ENCODE results near the gene GRK2.

The GRK2 gene

DNA sequence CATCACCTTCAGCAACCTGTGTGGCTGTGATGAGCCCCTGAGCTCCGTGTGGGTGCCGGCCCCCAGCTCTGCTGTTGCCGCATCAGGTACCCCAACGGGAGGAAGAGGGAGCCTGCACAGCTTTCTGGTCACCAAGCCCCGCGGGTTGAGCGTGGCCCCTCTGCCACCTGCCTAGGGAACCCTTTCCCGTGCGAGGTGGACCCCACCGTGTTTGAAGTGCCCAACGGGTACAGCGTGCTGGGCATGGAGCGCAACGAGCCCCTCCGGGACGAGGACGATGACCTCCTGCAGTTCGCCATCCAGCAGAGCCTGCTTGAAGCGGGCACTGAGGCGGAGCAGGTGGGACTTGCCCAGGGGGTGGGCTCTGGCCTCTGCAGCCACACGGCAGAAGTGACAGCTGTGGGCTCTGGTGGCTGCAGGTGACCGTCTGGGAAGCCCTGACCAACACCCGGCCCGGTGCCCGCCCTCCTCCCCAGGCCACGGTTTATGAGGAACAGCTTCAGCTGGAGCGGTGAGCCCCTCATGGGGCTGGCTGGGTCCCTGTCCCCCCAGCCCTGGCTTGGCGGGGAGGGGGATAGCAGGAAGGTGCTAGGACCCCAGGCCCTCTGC is 35.1 kb downstream of the GRK2 start:
- no peak for DNase-seq
- Histone ChIP-seq H3K27me3 (replicated peaks) (no peaks in the 10 kb centered on the region), H3K4me3 (ENCODE audit: low read depth, low read length) (no peak overlapping the region), H3K36me3 (replicated peaks) (peaks cover 43% of the 10 kb centered on the region), H3K27ac (no peak overlapping the region)
- in situ Hi-C loops (cut with HindIII; ENCODE audit: low pct_ligation_motif_present, low sequenced_read_pairs), result no loop called here
- TF ChIP-seq, protein P1, sequence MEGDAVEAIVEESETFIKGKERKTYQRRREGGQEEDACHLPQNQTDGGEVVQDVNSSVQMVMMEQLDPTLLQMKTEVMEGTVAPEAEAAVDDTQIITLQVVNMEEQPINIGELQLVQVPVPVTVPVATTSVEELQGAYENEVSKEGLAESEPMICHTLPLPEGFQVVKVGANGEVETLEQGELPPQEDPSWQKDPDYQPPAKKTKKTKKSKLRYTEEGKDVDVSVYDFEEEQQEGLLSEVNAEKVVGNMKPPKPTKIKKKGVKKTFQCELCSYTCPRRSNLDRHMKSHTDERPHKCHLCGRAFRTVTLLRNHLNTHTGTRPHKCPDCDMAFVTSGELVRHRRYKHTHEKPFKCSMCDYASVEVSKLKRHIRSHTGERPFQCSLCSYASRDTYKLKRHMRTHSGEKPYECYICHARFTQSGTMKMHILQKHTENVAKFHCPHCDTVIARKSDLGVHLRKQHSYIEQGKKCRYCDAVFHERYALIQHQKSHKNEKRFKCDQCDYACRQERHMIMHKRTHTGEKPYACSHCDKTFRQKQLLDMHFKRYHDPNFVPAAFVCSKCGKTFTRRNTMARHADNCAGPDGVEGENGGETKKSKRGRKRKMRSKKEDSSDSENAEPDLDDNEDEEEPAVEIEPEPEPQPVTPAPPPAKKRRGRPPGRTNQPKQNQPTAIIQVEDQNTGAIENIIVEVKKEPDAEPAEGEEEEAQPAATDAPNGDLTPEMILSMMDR (IDR thresholded peaks at IDR 0.05; ENCODE audit: low read depth, low read length, missing control alignments), result no peak

DNA sequence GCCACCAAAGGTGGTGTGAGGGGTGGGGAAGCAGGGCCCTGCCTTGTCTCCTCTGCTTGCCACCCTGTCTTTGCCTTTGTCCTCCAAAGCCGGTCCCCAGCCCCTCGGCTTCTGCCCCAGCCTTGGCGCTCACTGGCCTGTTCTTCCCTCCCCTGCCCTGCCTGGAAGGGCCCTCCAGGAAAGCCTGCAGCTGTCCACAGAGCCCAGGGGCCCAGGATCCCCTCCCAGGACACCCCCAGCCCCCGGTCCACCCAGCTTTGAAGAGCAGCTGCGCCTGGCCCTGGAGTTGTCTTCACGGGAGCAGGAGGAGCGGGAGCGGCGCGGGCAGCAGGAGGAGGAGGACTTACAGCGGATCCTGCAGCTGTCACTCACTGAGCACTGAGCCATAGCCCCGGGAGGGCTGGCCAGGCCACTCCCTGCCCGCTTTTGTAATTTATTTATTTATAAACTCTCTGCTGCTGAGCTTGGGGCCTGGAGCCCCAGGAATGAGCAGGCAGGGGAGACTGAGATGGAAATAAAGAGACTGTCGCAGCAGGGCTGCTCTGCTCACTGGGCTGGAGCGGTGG is 35.8 kb downstream of the GRK2 start:
- no peaks in the 10 kb centered on the region for H3K27me3 ChIP-seq (replicated peaks)
- H3K4me3 ChIP-seq (ENCODE audit: low read depth, low read length), result no peak overlapping the region
- DNase-seq, result peak; percentile 61
- TF ChIP-seq, protein P1 (IDR thresholded peaks at IDR 0.05; ENCODE audit: low read depth, low read length, missing control alignments), result no peak
- H3K27ac ChIP-seq, result peak overlapping the region; percentile 32
- peaks cover 36% of the 10 kb centered on the region for H3K36me3 ChIP-seq (replicated peaks)
- in situ Hi-C loops (cut with HindIII; ENCODE audit: low pct_ligation_motif_present, low sequenced_read_pairs), result no loop called here

DNA sequence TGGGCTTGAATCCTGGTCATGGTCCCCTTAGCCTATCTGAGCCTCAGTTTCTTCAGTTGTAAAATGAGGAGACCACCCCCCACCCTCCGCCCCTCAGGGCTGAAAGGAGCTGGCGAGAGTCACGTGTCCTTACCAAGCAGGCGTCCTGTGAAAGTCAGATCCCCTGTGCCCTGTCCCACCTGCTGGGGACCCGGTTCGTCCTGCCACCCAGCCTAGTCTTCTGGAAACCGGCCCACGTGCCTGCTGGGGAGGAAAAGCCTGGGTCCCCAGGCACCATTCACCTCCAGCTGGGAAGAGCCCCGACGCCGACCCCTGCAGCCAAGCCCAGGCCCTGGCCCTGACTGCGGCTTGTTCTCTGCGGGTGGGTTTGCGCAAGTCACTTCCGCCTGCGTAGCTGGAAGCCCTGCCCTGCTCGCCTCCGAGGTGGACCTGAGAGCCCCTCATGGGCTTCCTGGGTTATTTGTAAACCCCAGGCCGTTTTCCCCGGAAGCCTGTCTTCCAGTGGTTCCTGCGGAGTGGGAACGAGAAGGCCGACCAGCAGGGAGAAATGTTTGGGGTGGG is 36.4 kb downstream of the GRK2 start:
- DNase-seq, result peak; percentile 17
- in situ Hi-C loops (cut with HindIII; ENCODE audit: low pct_ligation_motif_present, low sequenced_read_pairs), result no loop called here
- Histone ChIP-seq H3K4me3 (ENCODE audit: low read depth, low read length) (peak overlapping the region; percentile 72), H3K36me3 (replicated peaks) (peaks cover 34% of the 10 kb centered on the region), H3K27ac (peak overlapping the region; percentile 32), H3K27me3 (replicated peaks) (no peaks in the 10 kb centered on the region)
- TF ChIP-seq, protein P1 (IDR thresholded peaks at IDR 0.05; ENCODE audit: low read depth, low read length, missing control alignments), result no peak

DNA sequence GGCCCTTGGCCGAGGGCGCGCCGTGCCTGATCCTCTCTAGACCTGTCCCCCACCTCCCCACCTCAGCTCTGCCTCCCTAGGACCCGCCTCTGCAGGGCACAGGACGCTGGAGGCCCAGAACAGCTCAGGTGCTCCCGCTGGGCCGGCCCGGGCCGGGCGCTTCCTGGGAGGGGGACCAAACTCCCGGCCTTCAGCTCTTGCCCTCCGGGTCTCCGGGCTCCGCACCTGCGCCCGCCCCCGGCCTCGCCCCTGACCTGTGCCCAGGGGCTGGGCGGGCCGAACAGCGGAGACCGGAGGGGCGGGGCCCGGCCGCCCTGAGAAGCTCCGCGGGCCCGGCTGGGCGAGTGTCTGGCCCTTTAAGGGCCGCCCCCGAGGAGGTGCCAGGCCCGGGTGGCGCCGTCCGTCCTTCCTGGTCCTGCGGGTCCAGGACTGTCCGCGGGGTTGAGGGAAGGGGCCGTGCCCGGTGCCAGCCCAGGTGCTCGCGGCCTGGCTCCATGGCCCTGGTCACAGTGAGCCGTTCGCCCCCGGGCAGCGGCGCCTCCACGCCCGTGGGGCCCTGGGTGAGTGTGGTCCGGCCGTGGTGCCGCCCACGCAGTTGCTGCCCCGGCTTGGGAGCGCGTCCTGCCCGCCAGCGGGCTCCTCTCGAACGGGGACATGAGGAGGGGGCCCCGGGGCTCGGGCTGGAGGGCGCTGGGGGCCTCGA is 37.0 kb downstream of the GRK2 start, which contains the start of gene SSH3:
TSS of gene SSH3 (plus strand) at position 399 of the 703 bp plus-strand sequence. CDS start at position 495, 96 bp downstream.
- TF ChIP-seq, protein P1 (IDR thresholded peaks at IDR 0.05; ENCODE audit: low read depth, low read length, missing control alignments), result no peak
- Histone ChIP-seq H3K27ac (peak within 1 kb of the TSS; percentile 32), H3K27me3 (replicated peaks) (no peaks in the 10 kb centered on the region), H3K36me3 (replicated peaks) (peaks cover 32% of the 10 kb centered on the region), H3K4me3 (ENCODE audit: low read depth, low read length) (peak within 1 kb of the TSS; percentile 72)
- DNase-seq, result no peak
- in situ Hi-C loops (cut with HindIII; ENCODE audit: low pct_ligation_motif_present, low sequenced_read_pairs), result no loop called here

DNA sequence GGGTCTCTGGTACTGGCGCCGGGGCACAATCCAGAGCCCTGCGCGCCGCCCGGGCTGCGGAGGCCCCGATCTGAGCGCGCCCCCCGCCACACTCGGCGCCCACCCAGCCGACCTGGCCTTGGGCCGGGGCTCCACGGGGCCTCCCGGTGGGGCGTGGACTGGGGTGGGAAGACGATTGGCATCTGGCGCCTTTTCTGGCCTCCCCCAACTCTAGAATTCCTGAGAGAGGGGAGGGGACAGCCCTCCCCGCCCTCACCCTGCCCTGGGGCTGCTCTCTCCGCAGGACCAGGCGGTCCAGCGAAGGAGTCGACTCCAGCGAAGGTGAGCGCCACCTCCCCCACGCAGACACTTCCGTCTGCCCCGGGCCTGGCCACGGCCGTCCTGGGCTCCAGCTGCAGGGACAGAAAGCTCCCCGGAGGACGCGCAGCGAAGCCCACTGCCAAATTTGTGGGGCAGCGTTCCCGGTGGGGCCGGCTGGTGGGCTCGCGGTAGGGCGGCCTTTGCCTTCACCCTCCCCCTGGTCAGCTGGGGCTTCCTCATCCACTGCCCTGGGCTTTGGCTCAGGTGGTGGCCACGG is 37.6 kb downstream of the GRK2 start:
- no peak overlapping the region for H3K27ac ChIP-seq
- in situ Hi-C loops (cut with HindIII; ENCODE audit: low pct_ligation_motif_present, low sequenced_read_pairs), result no loop called here
- TF ChIP-seq, protein P1 (IDR thresholded peaks at IDR 0.05; ENCODE audit: low read depth, low read length, missing control alignments), result no peak
- peaks cover 29% of the 10 kb centered on the region for H3K36me3 ChIP-seq (replicated peaks)
- peak overlapping the region; percentile 72 for H3K4me3 ChIP-seq (ENCODE audit: low read depth, low read length)
- DNase-seq, result no peak
- no peaks in the 10 kb centered on the region for H3K27me3 ChIP-seq (replicated peaks)
